Right hindlimb (tissue), 1 donor: ENCODE data around the gene ADARB1.

Experiments
- DNase-seq: peaks from one replicate; pipeline ENCODE4 v3.0.0-alpha.2; 2018

Gene ADARB1

GRCh38 chr21:45098867-45099266 lies 24.5 kb downstream of the ADARB1 start:
- DNase-seq, result no peak

GRCh38 chr21:45099571-45099970 lies 25.2 kb downstream of the ADARB1 start:
- no peak for DNase-seq

GRCh38 chr21:45100866-45101265 lies 26.5 kb downstream of the ADARB1 start:
- no peak for DNase-seq

- no peak for DNase-seq
Observed at GRCh38 chr21:45102391-45102932, 28.1 kb downstream of the ADARB1 start.

- DNase-seq, result no peak
Observed at GRCh38 chr21:45103971-45104520, 29.7 kb downstream of the ADARB1 start.

GRCh38 chr21:45104560-45104959 lies 30.2 kb downstream of the ADARB1 start:
- DNase-seq, result no peak

GRCh38 chr21:45105906-45106485 lies 31.6 kb downstream of the ADARB1 start:
- DNase-seq, result no peak

GRCh38 chr21:45108034-45108790 lies 33.8 kb downstream of the ADARB1 start:
- no peak for DNase-seq

GRCh38 chr21:45108808-45109781 lies 34.7 kb downstream of the ADARB1 start:
- no peak for DNase-seq

GRCh38 chr21:45109831-45110492 lies 35.6 kb downstream of the ADARB1 start:
- DNase-seq, result no peak

- no peak for DNase-seq
Observed at GRCh38 chr21:45110873-45111624, 36.7 kb downstream of the ADARB1 start.

- DNase-seq, result no peak
Observed at GRCh38 chr21:45111703-45112102, 37.3 kb downstream of the ADARB1 start.

GRCh38 chr21:45112371-45112770 lies 38.0 kb downstream of the ADARB1 start:
- DNase-seq, result no peak

- no peak for DNase-seq
Observed at GRCh38 chr21:45113543-45113942, 39.2 kb downstream of the ADARB1 start.

- DNase-seq, result no peak
Observed at GRCh38 chr21:45114072-45114471, 39.7 kb downstream of the ADARB1 start.

- no peak for DNase-seq
Observed at GRCh38 chr21:45114475-45114874, 40.1 kb downstream of the ADARB1 start.

GRCh38 chr21:45115141-45115540 lies 40.8 kb downstream of the ADARB1 start:
- no peak for DNase-seq

GRCh38 chr21:45116066-45116465 lies 41.7 kb downstream of the ADARB1 start:
- DNase-seq, result no peak

- DNase-seq, result no peak
Observed at GRCh38 chr21:45117314-45117713, 42.9 kb downstream of the ADARB1 start.

GRCh38 chr21:45118099-45118498 lies 43.7 kb downstream of the ADARB1 start:
- no peak for DNase-seq

- DNase-seq, result no peak
Observed at GRCh38 chr21:45119812-45120211, 45.4 kb downstream of the ADARB1 start.

- no peak for DNase-seq
Observed at GRCh38 chr21:45120975-45121374, 46.6 kb downstream of the ADARB1 start.
